ENCODE results near the gene LRFN4. TPM values are rescaled to one million over a fixed set of nuclear protein-coding genes. Genes with fewer than 3 reads are reported as not detected.
A peak's percentile ranks its signal among the peaks of the same experiment; 100 is the strongest.

Gene LRFN4
- total RNA-seq, 1 experiment from 2014 or later = 66.7 TPM

- Histone ChIP-seq H3K23ac (ENCODE audit: insufficient read length, low read depth, low read length) (no peak overlapping the region), H3T11ph (ENCODE audit: low read length) (no peak overlapping the region), H2BK5ac (ENCODE audit: insufficient read length, low read length) (no peak overlapping the region), H3K56ac (ENCODE audit: insufficient read length, low read depth, low read length) (no peak overlapping the region), H4K91ac (ENCODE audit: insufficient read length, low read depth, low read length) (no peak overlapping the region), H3K4ac (ENCODE audit: low read depth, low read length) (no peak overlapping the region), H3K9ac (ENCODE audit: extremely low read depth, insufficient read length, low read length) (no peak overlapping the region), H3K27me3 (ENCODE audit: insufficient read depth, low read length) (no peaks in the 10 kb centered on the region), H4K5ac (ENCODE audit: insufficient read length, low read depth, low read length) (no peak overlapping the region), H3K9me3 (ENCODE audit: control insufficient read depth, low read depth, low read length) (no peaks in the 10 kb centered on the region), H3K4me1 (ENCODE audit: insufficient read depth, low read length) (no peaks in the 10 kb centered on the region), H4K20me1 (ENCODE audit: control insufficient read depth, insufficient read depth, insufficient read length) (no peaks in the 10 kb centered on the region), H2AK5ac (ENCODE audit: insufficient read length, low read length) (no peak overlapping the region), H3K79me2 (ENCODE audit: insufficient read depth, low read length) (no peaks in the 10 kb centered on the region), H4K8ac (replicated peaks; ENCODE audit: insufficient read length, low read depth, low read length) (no peak overlapping the region), H3K14ac (ENCODE audit: insufficient read depth, low read length) (no peak overlapping the region), H3K4me2 (ENCODE audit: insufficient read depth, insufficient read length, low read length) (no peak overlapping the region), H3K27ac (ENCODE audit: insufficient read length, low read depth, low read length) (no peak overlapping the region), H3K23me2 (ENCODE audit: insufficient read length, low read depth, low read length, poor library complexity, severe bottlenecking) (no peaks in the 10 kb centered on the region), H2BK20ac (ENCODE audit: low read depth, low read length, poor library complexity, severe bottlenecking) (no peak overlapping the region), H2AFZ (ENCODE audit: low read length) (no peak overlapping the region), H3K18ac (ENCODE audit: insufficient read length, low read depth, low read length) (no peak overlapping the region), H2BK15ac (ENCODE audit: low read depth, low read length) (no peak overlapping the region), H3K79me1 (ENCODE audit: insufficient read depth, low read depth, low read length, poor library complexity, severe bottlenecking) (no peaks in the 10 kb centered on the region), H2BK12ac (ENCODE audit: insufficient read length, low read depth, low read length) (no peak overlapping the region), H2BK120ac (ENCODE audit: low read depth, low read length, poor library complexity, severe bottlenecking) (no peak overlapping the region)
- H3K4me1 Mint-ChIP-seq = peaks cover 8 to 19% of the 10 kb centered on the region in 2 experiments
- no peak for TF ChIP-seq CTCF (conservative IDR thresholded peaks at IDR 0.05)
- H3K27ac Mint-ChIP-seq = peak overlapping the region in 1 of 3 experiments; percentile 67; a peak in 2 of 7 replicates
- no peaks in the 10 kb centered on the region for H3K27me3 Mint-ChIP-seq (ENCODE audit: low read depth)
- peaks cover 0 to 3% (median 0%) of the 10 kb centered on the region in 3 experiments; a peak in 2 of 7 replicates for H3K36me3 Mint-ChIP-seq (ENCODE audit: insufficient read depth in 1 of 3, low read depth in 3 of 3)
- WGBS (ENCODE audit: extremely low coverage, insufficient read length, low lambda C conversion rate) = no CpG with 5 or more reads among the region's 35 CpGs
- no peaks in the 10 kb centered on the region for H3K9me3 Mint-ChIP-seq
- H3K4me3 Mint-ChIP-seq = no peak overlapping the region
- DNase-seq = no peak
These were observed 7.5 kb downstream of the LRFN4 start for GRCh38 chr11:66864172-66864901.

Data from H9 (cell line).